HepG2 (cell line): ENCODE results near the gene TGM1. TPM values are rescaled to one million over a fixed set of nuclear protein-coding genes. Genes with fewer than 3 reads are reported as not detected.

Source experiments
- ARHGAP35 ChIP-seq: sonication (generic); formaldehyde crosslinking; IDR thresholded peaks from 2 replicates; pipeline ENCODE4 v1.9.0; 2022; ENCODE audit warnings: mild to moderate bottlenecking, inconsistent platforms, moderate library complexity, missing genetic modification reagents, borderline replicate concordance
- ELF3 ChIP-seq: IDR thresholded peaks from 2 replicates; pipeline ENCODE4 v1.6.1; 2016; ENCODE audit warnings: missing genetic modification reagents, missing compliant biosample characterization
- MXI1 ChIP-seq: IDR thresholded peaks from 3 replicates; pipeline ENCODE4 v1.6.1; 2012; ENCODE audit warnings: low read depth, low read length, inconsistent platforms, borderline replicate concordance
- SAFB2 ChIP-seq: sonication (generic); formaldehyde crosslinking; IDR thresholded peaks from 2 replicates; pipeline ENCODE4 v1.5.1; 2020; ENCODE audit warnings: missing genetic modification reagents, low read depth, mild to moderate bottlenecking, borderline replicate concordance
- SALL2 ChIP-seq: sonication (generic); formaldehyde crosslinking; IDR thresholded peaks from 2 replicates; pipeline ENCODE4 v1.8.1; 2023; ENCODE audit warnings: mild to moderate bottlenecking, missing genetic modification reagents, inconsistent platforms
- SMAD9 ChIP-seq: sonication (generic); formaldehyde crosslinking; IDR thresholded peaks from 2 replicates; pipeline ENCODE4 v1.5.1; 2020; ENCODE audit warnings: mild to moderate bottlenecking, missing genetic modification reagents
- SP140L ChIP-seq: sonication (generic); formaldehyde crosslinking; IDR thresholded peaks from 2 replicates; pipeline ENCODE4 v1.4.0; 2020; ENCODE audit warnings: missing genetic modification reagents, borderline replicate concordance
- SRSF4 ChIP-seq: fragments of 200-400 bp; formaldehyde crosslinking; IDR thresholded peaks from one replicate; pipeline ENCODE4 v1.6.1; 2018; ENCODE audit warnings: mild to moderate bottlenecking, low read depth, low read length, moderate library complexity; ENCODE audit not compliant: poor library complexity, severe bottlenecking
- THAP7 ChIP-seq: sonication (generic); formaldehyde crosslinking; IDR thresholded peaks from 2 replicates; pipeline ENCODE4 v1.8.1; 2023; ENCODE audit warnings: mild to moderate bottlenecking, missing genetic modification reagents
- ZKSCAN8 ChIP-seq: IDR thresholded peaks from 2 replicates; pipeline ENCODE4 v1.6.1; 2016; ENCODE audit warnings: borderline replicate concordance, missing genetic modification reagents, missing compliant biosample characterization
- ZNF18 ChIP-seq: sonication (generic); formaldehyde crosslinking; IDR thresholded peaks from 2 replicates; pipeline ENCODE4 v1.8.0; 2022; ENCODE audit warnings: mild to moderate bottlenecking, missing genetic modification reagents; ENCODE audit not compliant: insufficient replicate concordance
- ZNF274 ChIP-seq: sonication (generic); formaldehyde crosslinking; IDR thresholded peaks from 2 replicates; pipeline ENCODE4 v1.5.1; 2020; ENCODE audit warnings: mild to moderate bottlenecking, missing genetic modification reagents
- ZNF329 ChIP-seq: sonication (generic); formaldehyde crosslinking; IDR thresholded peaks from 2 replicates; pipeline ENCODE4 v1.9.0; 2021; ENCODE audit warnings: low read depth, mild to moderate bottlenecking, missing genetic modification reagents
- ZNF33B ChIP-seq: sonication (generic); formaldehyde crosslinking; IDR thresholded peaks from 2 replicates; pipeline ENCODE4 v1.5.1; 2020; ENCODE audit warnings: mild to moderate bottlenecking, missing genetic modification reagents
- ZNF768 ChIP-seq: sonication (generic); formaldehyde crosslinking; IDR thresholded peaks from 2 replicates; pipeline ENCODE4 v1.4.0; 2020; ENCODE audit warnings: missing genetic modification reagents
- ZSCAN25 ChIP-seq: sonication (generic); formaldehyde crosslinking; IDR thresholded peaks from 2 replicates; pipeline ENCODE4 v1.8.0; 2022; ENCODE audit warnings: mild to moderate bottlenecking, missing genetic modification reagents
- polyA plus RNA-seq, 8 experiments: library from polyadenylated mRNA; depleted of rRNA in 3 of 8; stranded (reverse) in 7 of 8; unstranded in 1 of 8; fragments of >200 nt; fragmentation: Illumina TruSeq in 4 of 8; extraction: Trizol in 4 of 8; gene quantifications; 2 replicates each; pipeline versions ENCODE4 v1.2.1 to v1.2.3, GENCODE V29; 2011 to 2016; ENCODE audit warnings: low read depth in 4 of 8, missing spikeins in 1 of 8, mixed read lengths in 1 of 8; ENCODE audit not compliant: insufficient read depth in 1 of 8
- total RNA-seq, 5 experiments: library from RNA; depleted of rRNA; stranded (reverse); fragments of >200 nt; fragmentation: Illumina TruSeq; extraction: Trizol; gene quantifications; 2 replicates each; pipeline ENCODE4 v1.2.3, GENCODE V29; 2016; ENCODE audit warnings: low read depth in 1 of 5
- TF ChIP-seq, protein P1 (sequence below): fragments of 450-650 bp; IDR thresholded peaks from 2 replicates; pipeline ENCODE4 v1.6.1; 2017; ENCODE audit warnings: mild to moderate bottlenecking
- TF ChIP-seq, protein P2 (sequence below): sonication (generic); formaldehyde crosslinking; IDR thresholded peaks from 2 replicates; pipeline ENCODE4 v1.5.0; 2020; ENCODE audit warnings: missing genetic modification reagents
- TF ChIP-seq, protein P3 (sequence below): IDR thresholded peaks from 2 replicates; pipeline ENCODE4 v1.6.1; 2016; ENCODE audit warnings: missing compliant biosample characterization, missing genetic modification reagents, borderline replicate concordance

The TGM1 gene
- total and polyA plus RNA-seq, 2 of the 13 experiments (the other 11 are each of a cell fraction or from before 2014, with no cell fraction given): 3.2 to 10.6 TPM

DNA sequence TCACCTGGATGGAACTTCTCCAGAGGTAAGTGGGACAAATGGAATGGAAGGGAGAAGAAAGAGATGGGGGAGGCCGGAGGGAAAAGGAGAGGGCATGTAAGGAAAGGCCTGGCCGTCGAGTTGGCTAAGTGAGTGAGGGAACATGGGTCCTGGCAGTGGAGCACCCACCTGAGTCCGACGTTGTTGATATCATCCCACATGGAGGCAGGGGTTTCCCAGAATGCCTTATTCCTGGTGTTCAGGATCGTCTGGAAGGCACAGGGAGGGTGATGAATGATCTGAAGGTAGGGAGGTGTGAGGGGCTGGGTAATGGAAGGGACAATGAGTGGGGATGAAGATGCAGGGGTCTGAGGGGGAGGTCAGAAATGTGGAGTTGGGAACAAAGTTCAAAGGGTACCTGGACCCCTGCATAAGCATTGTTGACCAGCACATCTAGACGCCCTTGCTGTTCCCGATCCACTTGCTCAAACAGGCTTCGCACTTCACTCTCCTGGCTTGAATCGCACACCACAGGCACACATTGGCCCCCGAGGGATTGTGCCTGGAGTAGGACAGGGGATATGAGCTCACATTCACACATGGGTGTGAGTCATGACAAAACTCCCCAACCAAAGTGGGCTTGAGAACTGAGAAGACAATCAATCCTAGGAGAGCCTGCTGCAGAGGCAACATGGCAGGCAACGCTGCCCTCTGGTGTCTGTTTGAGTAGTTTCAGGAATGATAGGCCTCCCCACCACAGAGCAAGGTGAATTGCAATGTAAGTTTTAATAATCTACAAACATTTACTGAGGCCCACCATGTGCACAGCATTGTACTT is 33.6 kb upstream of the TGM1 start (continued):
- TF ChIP-seq ZNF18: no peak
- TF ChIP-seq ZNF329 (CRISPR knock-in tag): no peak
- TF ChIP-seq SRSF4: no peak
- TF ChIP-seq, protein P1, sequence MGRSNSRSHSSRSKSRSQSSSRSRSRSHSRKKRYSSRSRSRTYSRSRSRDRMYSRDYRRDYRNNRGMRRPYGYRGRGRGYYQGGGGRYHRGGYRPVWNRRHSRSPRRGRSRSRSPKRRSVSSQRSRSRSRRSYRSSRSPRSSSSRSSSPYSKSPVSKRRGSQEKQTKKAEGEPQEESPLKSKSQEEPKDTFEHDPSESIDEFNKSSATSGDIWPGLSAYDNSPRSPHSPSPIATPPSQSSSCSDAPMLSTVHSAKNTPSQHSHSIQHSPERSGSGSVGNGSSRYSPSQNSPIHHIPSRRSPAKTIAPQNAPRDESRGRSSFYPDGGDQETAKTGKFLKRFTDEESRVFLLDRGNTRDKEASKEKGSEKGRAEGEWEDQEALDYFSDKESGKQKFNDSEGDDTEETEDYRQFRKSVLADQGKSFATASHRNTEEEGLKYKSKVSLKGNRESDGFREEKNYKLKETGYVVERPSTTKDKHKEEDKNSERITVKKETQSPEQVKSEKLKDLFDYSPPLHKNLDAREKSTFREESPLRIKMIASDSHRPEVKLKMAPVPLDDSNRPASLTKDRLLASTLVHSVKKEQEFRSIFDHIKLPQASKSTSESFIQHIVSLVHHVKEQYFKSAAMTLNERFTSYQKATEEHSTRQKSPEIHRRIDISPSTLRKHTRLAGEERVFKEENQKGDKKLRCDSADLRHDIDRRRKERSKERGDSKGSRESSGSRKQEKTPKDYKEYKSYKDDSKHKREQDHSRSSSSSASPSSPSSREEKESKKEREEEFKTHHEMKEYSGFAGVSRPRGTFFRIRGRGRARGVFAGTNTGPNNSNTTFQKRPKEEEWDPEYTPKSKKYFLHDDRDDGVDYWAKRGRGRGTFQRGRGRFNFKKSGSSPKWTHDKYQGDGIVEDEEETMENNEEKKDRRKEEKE: no peak
- TF ChIP-seq THAP7 (CRISPR knock-in tag): no peak
- no peak; the same call in 1 of the 2 replicates for TF ChIP-seq ARHGAP35 (CRISPR knock-in tag)
- TF ChIP-seq ZNF274 (CRISPR knock-in tag): 0 out of 2 replicates have a peak, but pooled peaks have one; percentile 67
- TF ChIP-seq SALL2 (CRISPR knock-in tag): no peak
- no peak for TF ChIP-seq ZNF33B
- peak; percentile 61 for TF ChIP-seq ZSCAN25 (CRISPR knock-in tag)
- TF ChIP-seq SMAD9 (CRISPR knock-in tag): no peak
- TF ChIP-seq SP140L (CRISPR knock-in tag): no peak
- TF ChIP-seq SAFB2: no peak
- TF ChIP-seq, protein P2, sequence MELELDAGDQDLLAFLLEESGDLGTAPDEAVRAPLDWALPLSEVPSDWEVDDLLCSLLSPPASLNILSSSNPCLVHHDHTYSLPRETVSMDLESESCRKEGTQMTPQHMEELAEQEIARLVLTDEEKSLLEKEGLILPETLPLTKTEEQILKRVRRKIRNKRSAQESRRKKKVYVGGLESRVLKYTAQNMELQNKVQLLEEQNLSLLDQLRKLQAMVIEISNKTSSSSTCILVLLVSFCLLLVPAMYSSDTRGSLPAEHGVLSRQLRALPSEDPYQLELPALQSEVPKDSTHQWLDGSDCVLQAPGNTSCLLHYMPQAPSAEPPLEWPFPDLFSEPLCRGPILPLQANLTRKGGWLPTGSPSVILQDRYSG (CRISPR knock-in tag): no peak
- peak; percentile 80; the same call in 1 of the 2 replicates for TF ChIP-seq ZNF768 (CRISPR knock-in tag)
- TF ChIP-seq MXI1: no peak; the same call in 2 of the 3 replicates
- TF ChIP-seq, protein P3, sequence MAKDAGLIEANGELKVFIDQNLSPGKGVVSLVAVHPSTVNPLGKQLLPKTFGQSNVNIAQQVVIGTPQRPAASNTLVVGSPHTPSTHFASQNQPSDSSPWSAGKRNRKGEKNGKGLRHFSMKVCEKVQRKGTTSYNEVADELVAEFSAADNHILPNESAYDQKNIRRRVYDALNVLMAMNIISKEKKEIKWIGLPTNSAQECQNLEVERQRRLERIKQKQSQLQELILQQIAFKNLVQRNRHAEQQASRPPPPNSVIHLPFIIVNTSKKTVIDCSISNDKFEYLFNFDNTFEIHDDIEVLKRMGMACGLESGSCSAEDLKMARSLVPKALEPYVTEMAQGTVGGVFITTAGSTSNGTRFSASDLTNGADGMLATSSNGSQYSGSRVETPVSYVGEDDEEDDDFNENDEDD: 0 out of 2 replicates have a peak, but pooled peaks have one; percentile 38
- peak; percentile 66; the same call in 1 of the 2 replicates for TF ChIP-seq ELF3
- no peak; the same call in 1 of the 2 replicates for TF ChIP-seq ZKSCAN8 (CRISPR knock-in tag)
